ENCODE data around the gene ANKH.

GRCh38 chr5:14706615-14707021, 165.0 kb downstream of the ANKH start:
- TF ChIP-seq POLR2A (IDR thresholded peaks at IDR 0.05) (no peak), CTCF (IDR thresholded peaks at IDR 0.05) (no peak)
